Measurements from ENCODE around the gene WBP4.

Gene WBP4

GRCh38 chr13:41111454-41111853 is 50.1 kb downstream of the WBP4 start:
- Histone ChIP-seq H3K9ac (no peak overlapping the region), H2AFZ (ENCODE audit: low read depth) (no peak overlapping the region), H3K4me3 (IDR thresholded peaks at IDR 0.05; ENCODE audit: insufficient read depth, low read depth, low read length) (no peak overlapping the region), H4K20me1 (ENCODE audit: insufficient read depth) (no peaks in the 10 kb centered on the region), H3K4me2 (no peak overlapping the region), H3K27me3 (ENCODE audit: insufficient read depth, low read depth) (no peaks in the 10 kb centered on the region), H3K79me2 (ENCODE audit: insufficient read depth, low read depth) (no peaks in the 10 kb centered on the region), H3K27ac (no peak overlapping the region), H3K4me1 (ENCODE audit: low read depth, poor library complexity, severe bottlenecking) (no peaks in the 10 kb centered on the region), H3K36me3 (ENCODE audit: insufficient read depth) (no peaks in the 10 kb centered on the region)
- TF ChIP-seq CTCF (conservative IDR thresholded peaks at IDR 0.05; ENCODE audit: low read depth, low read length), result no peak

- Histone ChIP-seq H3K79me2 (ENCODE audit: insufficient read depth, low read depth) (no peaks in the 10 kb centered on the region), H3K4me1 (ENCODE audit: low read depth, poor library complexity, severe bottlenecking) (no peaks in the 10 kb centered on the region), H4K20me1 (ENCODE audit: insufficient read depth) (no peaks in the 10 kb centered on the region), H3K9ac (no peak overlapping the region), H3K36me3 (ENCODE audit: insufficient read depth) (no peaks in the 10 kb centered on the region), H3K4me3 (IDR thresholded peaks at IDR 0.05; ENCODE audit: insufficient read depth, low read depth, low read length) (no peak overlapping the region), H3K27ac (no peak overlapping the region), H2AFZ (ENCODE audit: low read depth) (no peak overlapping the region), H3K4me2 (no peak overlapping the region), H3K27me3 (ENCODE audit: insufficient read depth, low read depth) (no peaks in the 10 kb centered on the region)
- no peak for TF ChIP-seq CTCF (conservative IDR thresholded peaks at IDR 0.05; ENCODE audit: low read depth, low read length)
Observed at GRCh38 chr13:41117869-41118268, 56.6 kb downstream of the WBP4 start.

- Histone ChIP-seq H4K20me1 (ENCODE audit: insufficient read depth) (no peaks in the 10 kb centered on the region), H2AFZ (ENCODE audit: low read depth) (no peak overlapping the region), H3K4me3 (IDR thresholded peaks at IDR 0.05; ENCODE audit: insufficient read depth, low read depth, low read length) (no peak overlapping the region), H3K27me3 (ENCODE audit: insufficient read depth, low read depth) (no peaks in the 10 kb centered on the region), H3K36me3 (ENCODE audit: insufficient read depth) (no peaks in the 10 kb centered on the region), H3K4me2 (no peak overlapping the region), H3K4me1 (ENCODE audit: low read depth, poor library complexity, severe bottlenecking) (no peaks in the 10 kb centered on the region), H3K9ac (no peak overlapping the region), H3K79me2 (ENCODE audit: insufficient read depth, low read depth) (no peaks in the 10 kb centered on the region), H3K27ac (no peak overlapping the region)
- no peak for TF ChIP-seq CTCF (conservative IDR thresholded peaks at IDR 0.05; ENCODE audit: low read depth, low read length)
Observed at GRCh38 chr13:41122838-41123237, 61.5 kb downstream of the WBP4 start.

- no peak overlapping the region for H3K4me2 ChIP-seq
- no peak overlapping the region for H2AFZ ChIP-seq (ENCODE audit: low read depth)
- H3K79me2 ChIP-seq (ENCODE audit: insufficient read depth, low read depth), result peaks cover 12% of the 10 kb centered on the region; the same call in 1 of the 2 replicates
Observed at GRCh38 chr13:41127701-41128100, 66.4 kb downstream of the WBP4 start.

More at GRCh38 chr13:41127701-41128100, 66.4 kb downstream of the WBP4 start:
- no peak overlapping the region for H3K27ac ChIP-seq
- H3K36me3 ChIP-seq (ENCODE audit: insufficient read depth), result no peaks in the 10 kb centered on the region
- no peaks in the 10 kb centered on the region for H4K20me1 ChIP-seq (ENCODE audit: insufficient read depth)
- no peak overlapping the region for H3K4me3 ChIP-seq (IDR thresholded peaks at IDR 0.05; ENCODE audit: insufficient read depth, low read depth, low read length)
- H3K27me3 ChIP-seq (ENCODE audit: insufficient read depth, low read depth), result no peaks in the 10 kb centered on the region
- no peak for TF ChIP-seq CTCF (conservative IDR thresholded peaks at IDR 0.05; ENCODE audit: low read depth, low read length)
- no peak overlapping the region for H3K9ac ChIP-seq
- H3K4me1 ChIP-seq (ENCODE audit: low read depth, poor library complexity, severe bottlenecking), result peaks cover 14% of the 10 kb centered on the region
